Prostate gland (tissue), 2 donors: Measurements from ENCODE around the gene PID1. TPM values are rescaled to one million over a fixed set of nuclear protein-coding genes. Genes with fewer than 3 reads are reported as not detected.

Experiments
- DNase-seq: peaks from one replicate; pipeline ENCODE4 v3.0.0-alpha.2; 2019; ENCODE audit warnings: low spot score
- H3K27ac ChIP-seq, 2 donors: fragments of 200-600 bp; sonication (generic); 2 replicates each; pipeline ENCODE4 v1.5.1; 2017 to 2019
- H3K27me3 ChIP-seq: fragments of 200-600 bp; sonication (generic); replicated peaks from 2 replicates; pipeline ENCODE4 v1.5.1; 2019; ENCODE audit not compliant: insufficient read depth
- H3K36me3 ChIP-seq, 2 donors: fragments of 200-600 bp; sonication (generic); 1 replicate in 1 of 2; 2 replicates in 1 of 2; pipeline versions ENCODE4 v1.5.1 to v1.8.1; 2017 to 2019
- H3K4me1 ChIP-seq: fragments of 200-600 bp; sonication (generic); replicated peaks from 2 replicates; pipeline ENCODE4 v1.5.1; 2019
- H3K4me3 ChIP-seq, 2 donors: fragments of 200-600 bp; sonication (generic); 2 replicates each; pipeline ENCODE4 v1.5.1; 2017 to 2019
- H3K9me3 ChIP-seq: fragments of 200-600 bp; sonication (generic); 2 replicates; pipeline ENCODE4 v1.5.1; 2017
- POLR2A ChIP-seq: fragments of 450-650 bp; IDR thresholded peaks from one replicate; pipeline ENCODE4 v1.6.1; 2016; ENCODE audit warnings: antibody characterized with exemption, mild to moderate bottlenecking
- POLR2AphosphoS5 ChIP-seq: sonication (generic); formaldehyde crosslinking; IDR thresholded peaks from one replicate; pipeline ENCODE4 v1.6.1; 2017; ENCODE audit warnings: antibody characterized with exemption
- WGBS: methylation state at CpG from one replicate; pipeline ENCODE4 v1.1.5; 2018; 5-methylcytosine and 5-hydroxymethylcytosine counted together
- intact Hi-C: fragments of 100-400 bp; cut with DNase I; formaldehyde crosslinking; loops from one replicate; pipeline ENCODE4 v1.14.2; 2022
- total RNA-seq, 2 donors: library from RNA; depleted of rRNA; stranded (reverse); fragments of >200 nt; gene quantifications; one replicate each; pipeline ENCODE4 v1.1.0, GENCODE V29; 2016
- TF ChIP-seq, protein P1 (sequence below), 4 experiments: fragments of 200-600 bp in 2 of 4; fragments of 450-650 bp in 2 of 4; sonication (generic) in 2 of 4; IDR thresholded peaks; 1 replicate in 3 of 4; 2 replicates in 1 of 4; pipeline ENCODE4 v1.5.1; 2016 to 2019; ENCODE audit warnings: antibody characterized with exemption in 4 of 4, mild to moderate bottlenecking in 2 of 4, moderate library complexity in 2 of 4

Gene PID1
- total RNA-seq, 2 donors from 2014 or later: 14.0 to 21.0 TPM

GRCh38 chr2:229181641-229182040 lies 89.4 kb downstream of the PID1 start:
- intact Hi-C loops: no loop called here
- Histone ChIP-seq H3K4me3 (no peak overlapping the region), H3K27me3 (no peaks in the 10 kb centered on the region), H3K27ac (no peak overlapping the region), H3K4me1 (peaks cover 11% of the 10 kb centered on the region), H3K9me3 (no peaks in the 10 kb centered on the region), H3K36me3 (no peaks in the 10 kb centered on the region)
- TF ChIP-seq, protein P1, sequence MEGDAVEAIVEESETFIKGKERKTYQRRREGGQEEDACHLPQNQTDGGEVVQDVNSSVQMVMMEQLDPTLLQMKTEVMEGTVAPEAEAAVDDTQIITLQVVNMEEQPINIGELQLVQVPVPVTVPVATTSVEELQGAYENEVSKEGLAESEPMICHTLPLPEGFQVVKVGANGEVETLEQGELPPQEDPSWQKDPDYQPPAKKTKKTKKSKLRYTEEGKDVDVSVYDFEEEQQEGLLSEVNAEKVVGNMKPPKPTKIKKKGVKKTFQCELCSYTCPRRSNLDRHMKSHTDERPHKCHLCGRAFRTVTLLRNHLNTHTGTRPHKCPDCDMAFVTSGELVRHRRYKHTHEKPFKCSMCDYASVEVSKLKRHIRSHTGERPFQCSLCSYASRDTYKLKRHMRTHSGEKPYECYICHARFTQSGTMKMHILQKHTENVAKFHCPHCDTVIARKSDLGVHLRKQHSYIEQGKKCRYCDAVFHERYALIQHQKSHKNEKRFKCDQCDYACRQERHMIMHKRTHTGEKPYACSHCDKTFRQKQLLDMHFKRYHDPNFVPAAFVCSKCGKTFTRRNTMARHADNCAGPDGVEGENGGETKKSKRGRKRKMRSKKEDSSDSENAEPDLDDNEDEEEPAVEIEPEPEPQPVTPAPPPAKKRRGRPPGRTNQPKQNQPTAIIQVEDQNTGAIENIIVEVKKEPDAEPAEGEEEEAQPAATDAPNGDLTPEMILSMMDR (IDR thresholded peaks at IDR 0.05): no peak
- TF ChIP-seq POLR2A (no peak), POLR2AphosphoS5 (no peak)
- no peak for DNase-seq

GRCh38 chr2:229180658-229181057 lies 90.4 kb downstream of the PID1 start:
- TF ChIP-seq, protein P1 (IDR thresholded peaks at IDR 0.05): no peak
- TF ChIP-seq POLR2A (no peak), POLR2AphosphoS5 (no peak)
- intact Hi-C loops: no loop called here
- no peaks in the 10 kb centered on the region for H3K27me3 ChIP-seq
- no peaks in the 10 kb centered on the region for H3K9me3 ChIP-seq
- H3K4me1 ChIP-seq: peaks cover 11% of the 10 kb centered on the region
- 94% methylated on average over 26 of the region's 26 CpGs for WGBS
- no peak for DNase-seq
- no peaks in the 10 kb centered on the region for H3K36me3 ChIP-seq
- no peak overlapping the region for H3K4me3 ChIP-seq
- peak overlapping the region in 1 of 2 donors; percentile 64 for H3K27ac ChIP-seq

DNA sequence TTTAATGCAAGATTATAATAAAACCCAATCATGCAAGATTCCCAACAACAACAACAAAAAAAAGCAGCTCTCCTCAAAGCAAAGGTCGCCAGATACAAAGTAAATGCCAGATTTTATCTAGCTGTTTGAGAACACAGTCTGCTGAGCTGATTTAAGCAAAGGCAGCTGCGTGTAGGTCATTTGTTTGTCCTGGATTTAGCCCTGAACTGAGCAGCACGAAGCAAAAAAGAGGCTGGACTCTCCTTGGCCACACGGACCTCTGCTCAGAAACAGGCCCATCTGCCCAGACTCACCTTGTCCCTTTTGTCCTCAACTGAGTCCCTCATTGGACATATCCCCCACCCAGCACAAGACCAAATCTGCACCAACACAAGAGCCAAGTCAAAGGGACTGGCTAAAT lies 91.5 kb downstream of the PID1 start:
- intact Hi-C loops: no loop called here
- Histone ChIP-seq H3K27ac (peak overlapping the region; percentile 37 to 64), H3K27me3 (no peaks in the 10 kb centered on the region), H3K36me3 (no peaks in the 10 kb centered on the region), H3K4me3 (no peak overlapping the region), H3K4me1 (peaks cover 11% of the 10 kb centered on the region), H3K9me3 (no peaks in the 10 kb centered on the region)
- 23% methylated on average over 4 of the region's 4 CpGs for WGBS
- TF ChIP-seq, protein P1 (IDR thresholded peaks at IDR 0.05): no peak
- TF ChIP-seq POLR2A (no peak), POLR2AphosphoS5 (peak; percentile 70)
- peak; percentile 16 for DNase-seq

DNA sequence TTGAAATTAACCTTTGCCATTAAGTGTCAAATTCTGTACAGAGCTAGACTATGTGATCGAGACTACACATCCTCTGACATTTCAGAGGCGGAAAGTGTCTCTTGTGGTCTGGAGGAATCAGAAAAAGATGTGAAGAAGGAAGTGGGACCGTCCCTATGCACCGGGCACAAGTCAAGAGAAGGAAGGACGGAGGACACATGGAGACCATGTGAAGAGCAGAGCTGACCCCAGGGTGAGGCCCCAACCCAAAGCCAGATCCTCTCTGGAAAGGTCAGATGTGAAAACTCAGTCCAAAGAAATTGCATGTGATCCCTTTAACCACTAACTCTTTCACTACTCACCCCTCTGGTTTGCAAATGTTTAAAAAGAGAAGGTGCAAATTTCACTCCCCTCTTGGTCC lies 92.4 kb downstream of the PID1 start:
- no peak overlapping the region for H3K4me3 ChIP-seq
- peak overlapping the region; percentile 17 to 64 for H3K27ac ChIP-seq
- no peak for DNase-seq
- TF ChIP-seq POLR2AphosphoS5: no peak
- peaks cover 11% of the 10 kb centered on the region for H3K4me1 ChIP-seq
- no peaks in the 10 kb centered on the region for H3K36me3 ChIP-seq
- H3K9me3 ChIP-seq: no peaks in the 10 kb centered on the region
- 69% methylated on average over 5 of the region's 5 CpGs for WGBS
- no peaks in the 10 kb centered on the region for H3K27me3 ChIP-seq
- intact Hi-C loops: no loop called here

GRCh38 chr2:229178117-229178516 lies 93.0 kb downstream of the PID1 start:
- Histone ChIP-seq H3K27me3 (no peaks in the 10 kb centered on the region), H3K9me3 (no peaks in the 10 kb centered on the region), H3K4me3 (no peak overlapping the region), H3K36me3 (no peaks in the 10 kb centered on the region), H3K4me1 (peaks cover 11% of the 10 kb centered on the region), H3K27ac (no peak overlapping the region)
- TF ChIP-seq POLR2A (no peak), POLR2AphosphoS5 (no peak)
- TF ChIP-seq, protein P1 (IDR thresholded peaks at IDR 0.05): no peak
- intact Hi-C loops: no loop called here
- no peak for DNase-seq
- 71% methylated on average over 3 of the region's 3 CpGs for WGBS
